ENCODE data around the gene ZNF607.
"Not testable (repeated sequence)": the region's sequence is repeated elsewhere in the genome, so short reads cannot be mapped to it uniquely, and the experiment has no call there.

The ZNF607 gene
- 6.5 to 12.1 reads per million in 2 experiments for total RNA-seq

DNA sequence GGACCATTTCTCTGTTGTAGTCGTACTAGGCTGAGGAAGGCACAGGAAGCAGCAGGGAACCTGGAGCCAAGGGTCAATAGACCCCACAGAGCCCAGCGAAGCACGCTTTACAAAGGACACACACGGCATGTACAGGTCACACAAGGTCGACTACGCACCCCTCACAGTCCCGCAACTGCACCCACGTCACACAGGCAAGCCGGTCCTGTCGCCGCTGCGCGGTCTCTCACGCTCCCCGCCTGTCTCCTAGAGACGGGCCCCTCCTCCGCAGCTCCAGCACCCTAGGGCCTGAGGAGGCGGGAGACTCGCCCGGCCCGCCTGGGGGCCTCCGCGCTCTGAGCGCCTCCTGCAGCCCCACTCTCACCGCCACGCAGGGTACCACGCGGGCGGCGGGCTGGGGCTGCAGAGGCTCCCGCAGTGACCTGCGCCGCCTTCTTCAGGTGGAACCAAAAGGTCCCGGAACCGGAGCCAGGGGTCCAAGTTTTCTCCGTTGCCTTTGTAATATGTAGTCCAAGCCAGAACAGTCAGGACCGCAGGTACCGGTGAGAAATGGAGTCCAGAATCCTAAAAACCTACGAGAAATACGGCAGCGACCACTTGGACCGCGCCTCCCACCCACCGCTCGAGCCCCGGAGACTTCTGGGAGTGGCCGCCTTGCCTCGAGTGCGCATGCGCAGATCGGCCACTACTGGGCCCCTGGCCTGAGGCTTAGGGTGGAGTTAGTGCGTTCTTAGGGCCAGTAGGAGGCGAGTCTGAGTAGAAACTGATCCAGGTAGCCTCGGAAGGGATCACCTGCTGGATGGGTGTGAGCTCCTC is at the start of gene ZNF607:
Gene ZNF607 (minus strand): TSS at position 651 of the 816 bp plus-strand sequence. CDS start 8,143 bp downstream, outside the sequence.
- DNase-seq (ENCODE audit: low read depth) = peak; percentile 56

GRCh38 chr19:37763488-37763887 is 43.9 kb upstream of the ZNF607 start:
- DNase-seq (ENCODE audit: low read depth) = no peak

GRCh38 chr19:37757683-37758082 is 38.1 kb upstream of the ZNF607 start:
- DNase-seq (ENCODE audit: low read depth) = not testable (repeated sequence)

GRCh38 chr19:37738371-37738770 is 18.8 kb upstream of the ZNF607 start:
- DNase-seq (ENCODE audit: low read depth) = no peak

GRCh38 chr19:37725181-37725580 is 5.6 kb upstream of the ZNF607 start:
- DNase-seq (ENCODE audit: low read depth) = no peak

GRCh38 chr19:37719927-37720265 is 335 bp upstream of the ZNF607 start:
- DNase-seq (ENCODE audit: low read depth) = no peak

DNA sequence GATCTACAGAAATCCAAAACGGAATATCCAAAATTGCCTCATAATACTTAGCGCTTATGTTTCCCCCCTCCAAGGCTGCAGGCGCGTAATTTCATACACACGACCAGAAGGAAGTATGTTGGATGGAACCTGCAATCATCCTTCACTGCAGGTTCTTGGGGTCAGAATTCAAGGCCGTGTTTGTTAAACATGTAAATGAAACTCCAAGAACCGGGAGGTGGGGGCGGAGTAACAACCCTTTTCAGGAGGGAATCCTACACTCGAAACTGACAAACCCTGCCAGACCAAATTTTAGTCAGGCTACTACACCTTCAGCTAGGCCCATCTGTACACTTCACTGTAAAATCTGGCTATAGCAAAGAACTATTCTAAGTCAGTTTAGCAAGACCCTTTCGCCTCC is 1.3 kb downstream of the ZNF607 start:
- no peak for DNase-seq (ENCODE audit: low read depth)

DNA sequence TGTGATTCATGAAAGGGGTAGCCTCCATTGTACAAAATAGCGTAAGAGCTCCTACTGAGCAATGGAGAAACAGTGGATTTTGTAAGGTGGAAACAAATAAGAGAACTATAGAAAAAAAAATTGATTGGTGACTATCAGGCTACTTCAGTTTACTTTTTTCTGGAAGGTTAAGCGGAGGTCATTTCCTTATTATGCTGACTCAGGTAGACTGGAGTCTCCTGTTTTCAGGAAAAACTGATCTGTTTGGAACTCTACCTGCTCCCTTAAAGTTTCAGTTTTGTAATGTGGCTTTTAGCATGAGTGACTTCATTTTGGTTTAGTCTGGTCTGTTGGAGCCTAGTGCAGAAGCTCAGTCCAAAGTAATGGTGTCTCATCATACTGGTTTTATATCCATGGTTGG is 3.4 kb downstream of the ZNF607 start:
- no peak for DNase-seq (ENCODE audit: low read depth)

DNA sequence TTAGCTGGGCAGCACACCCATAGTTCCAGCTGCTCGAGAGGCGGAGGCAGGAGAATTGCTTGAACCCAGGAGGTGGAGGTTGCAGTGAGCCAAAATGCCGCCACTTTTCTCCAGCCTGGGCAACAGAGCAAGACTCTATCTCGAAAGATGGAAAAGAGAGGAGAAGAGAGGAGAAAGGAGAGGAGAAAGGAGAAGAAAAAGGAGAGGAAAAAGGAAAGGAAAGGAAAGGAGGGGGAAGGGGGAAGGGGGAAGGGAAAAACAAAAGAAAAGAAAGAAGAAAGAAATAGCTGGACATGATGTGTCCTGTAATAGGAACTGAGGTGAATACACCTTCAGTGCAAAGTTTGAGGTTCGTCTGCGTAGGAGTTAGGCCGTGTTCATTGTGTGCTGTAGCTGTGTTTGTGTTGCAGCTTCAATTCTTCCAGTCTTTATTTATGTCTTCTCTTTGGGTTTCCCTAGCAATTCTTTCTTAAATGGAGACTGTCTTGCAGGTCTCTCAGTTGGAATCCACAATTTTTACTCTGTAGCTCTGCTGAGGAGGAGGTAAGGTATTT is 13.4 kb downstream of the ZNF607 start:
- DNase-seq (ENCODE audit: low read depth) = no peak

GRCh38 chr19:37699057-37699456 is 20.5 kb downstream of the ZNF607 start:
- DNase-seq (ENCODE audit: low read depth) = no peak

DNA sequence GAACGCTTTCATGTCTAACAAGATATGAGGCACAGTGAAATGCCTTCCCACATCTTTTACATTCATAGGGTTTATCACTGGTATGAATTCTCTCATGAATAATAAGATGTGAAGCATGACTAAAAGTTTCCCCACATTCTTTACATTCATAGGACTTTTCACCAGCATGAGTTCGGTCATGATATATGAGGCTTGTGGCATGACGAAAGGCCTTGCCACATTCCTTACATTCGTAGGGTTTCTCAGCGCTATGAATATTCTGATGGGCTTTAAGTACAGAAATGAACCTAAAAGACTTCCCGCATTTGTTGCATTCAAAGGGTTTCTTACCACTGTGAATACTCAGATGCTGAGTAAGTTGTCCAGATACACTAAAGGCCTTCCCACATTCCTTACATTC is 21.3 kb downstream of the ZNF607 start:
- DNase-seq (ENCODE audit: low read depth) = no peak

GRCh38 chr19:37695144-37695899 is 24.2 kb downstream of the ZNF607 start:
- no peak for DNase-seq (ENCODE audit: low read depth)

DNA sequence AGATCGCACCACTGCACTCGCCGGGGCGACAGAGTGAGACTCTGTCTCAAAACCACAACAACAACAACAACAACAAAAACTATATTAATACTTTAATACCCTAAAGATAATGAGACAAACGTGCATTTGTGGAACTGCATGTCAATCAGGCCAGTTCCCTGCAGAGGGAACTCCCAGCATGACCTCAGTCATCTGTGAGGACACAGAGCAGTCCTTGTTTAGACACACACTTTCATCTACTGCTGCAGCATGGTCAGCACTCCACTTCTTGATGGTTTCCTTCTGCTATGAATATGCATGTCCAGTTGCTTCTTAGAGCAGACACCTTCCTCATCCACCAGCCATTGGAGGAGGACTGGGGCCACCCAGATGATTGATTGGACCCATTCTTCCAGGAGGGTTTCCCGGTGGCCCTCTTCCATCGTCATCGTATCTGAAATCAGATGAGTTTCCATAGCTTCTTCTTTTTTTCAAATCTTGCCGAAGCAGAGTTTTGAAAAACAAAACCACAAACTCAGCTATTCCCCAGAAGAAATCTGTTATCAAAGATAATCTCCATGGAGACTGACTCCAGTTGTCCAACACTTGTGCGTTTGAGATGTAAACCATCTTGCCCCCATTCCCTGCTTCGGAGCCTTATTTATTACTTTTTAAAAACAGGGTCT is 26.5 kb downstream of the ZNF607 start:
- DNase-seq (ENCODE audit: low read depth) = no peak

DNA sequence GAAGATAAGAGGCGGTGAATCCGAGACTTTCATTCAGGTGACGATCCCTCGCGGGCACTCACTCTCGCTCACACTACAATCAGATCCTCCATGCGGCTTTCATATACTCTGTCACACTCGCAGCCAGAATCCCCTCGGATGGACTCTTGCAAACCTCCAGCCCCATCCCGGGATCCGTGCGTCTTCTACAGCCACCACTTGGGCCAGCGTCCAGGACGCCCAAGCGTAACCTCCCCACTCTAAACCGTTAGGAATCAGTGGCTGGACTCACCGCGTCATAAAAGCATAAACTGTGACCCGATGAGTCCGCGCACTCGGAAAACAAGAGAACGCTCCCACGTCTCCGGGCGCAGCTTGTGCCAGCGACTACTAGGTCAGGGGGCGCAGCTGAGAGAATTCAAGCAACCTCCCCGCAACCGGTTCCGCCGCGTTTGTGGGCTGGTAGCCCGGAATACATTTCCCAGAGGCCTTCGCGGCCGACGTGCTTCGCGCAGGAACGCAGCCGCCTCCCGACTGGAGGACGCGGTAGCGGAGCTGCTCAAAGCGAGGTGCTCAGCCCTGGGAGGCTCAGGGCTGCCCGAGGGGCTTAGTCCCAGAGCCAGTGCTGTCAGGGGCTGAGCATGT is 27.6 kb downstream of the ZNF607 start:
- peak; percentile 64 for DNase-seq (ENCODE audit: low read depth)

- DNase-seq (ENCODE audit: low read depth) = no peak
These were observed 36.0 kb downstream of the ZNF607 start for GRCh38 chr19:37683520-37683919.

DNA sequence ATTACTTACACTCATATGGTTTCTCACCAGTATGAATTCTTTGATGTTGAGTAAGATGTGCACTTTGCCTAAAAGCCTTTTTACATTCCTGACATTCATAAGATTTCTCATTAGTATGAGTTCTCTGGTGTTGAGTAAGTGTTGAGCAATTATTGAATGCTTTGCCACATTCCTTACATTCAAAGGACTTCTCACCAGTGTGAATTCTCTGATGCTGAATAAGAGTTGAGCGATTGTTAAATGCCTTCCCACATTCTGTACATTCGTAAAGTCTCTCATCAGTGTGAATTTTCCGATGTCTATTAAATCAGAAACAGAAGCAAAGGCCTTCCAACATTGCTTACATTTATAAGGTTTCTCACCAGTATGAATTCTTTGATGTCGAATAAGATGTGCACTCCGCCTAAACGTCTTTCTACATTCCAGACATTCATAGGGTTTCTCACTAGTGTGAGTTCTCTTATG is 50.1 kb downstream of the ZNF607 start:
- no peak for DNase-seq (ENCODE audit: low read depth)

GRCh38 chr19:37657157-37657556 is 62.4 kb downstream of the ZNF607 start:
- not testable (repeated sequence) for DNase-seq (ENCODE audit: low read depth)

GRCh38 chr19:37655689-37656371 is 63.7 kb downstream of the ZNF607 start:
- peak; percentile 78 for DNase-seq (ENCODE audit: low read depth)

DNA sequence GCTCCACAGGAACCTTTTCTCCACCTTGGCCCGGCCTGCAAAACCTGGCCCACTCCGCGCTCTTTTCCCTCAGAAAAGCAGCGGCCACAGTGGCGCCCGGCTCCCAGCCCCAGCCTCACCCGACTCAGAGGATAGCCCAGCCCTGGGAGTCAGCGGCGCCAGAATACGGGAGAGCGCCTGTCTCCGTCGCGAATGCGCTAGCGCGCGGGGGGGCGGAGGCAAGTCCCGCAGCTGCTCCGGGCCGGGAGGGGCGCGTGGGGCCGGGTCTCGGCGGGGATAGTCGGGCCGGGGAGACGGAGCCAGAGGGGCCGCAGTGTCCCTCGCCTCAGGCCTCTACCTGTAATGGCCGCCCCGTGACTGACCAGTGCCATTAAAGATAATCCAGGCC is 64.3 kb downstream of the ZNF607 start, which contains the start of gene ZFP30:
Gene ZFP30 (minus strand): TSS at position 165 of the 388 bp plus-strand sequence. CDS start 7,643 bp downstream, outside the sequence.
- peak; percentile 77 for DNase-seq (ENCODE audit: low read depth)

GRCh38 chr19:37654629-37655300 is 64.8 kb downstream of the ZNF607 start:
- no peak for DNase-seq (ENCODE audit: low read depth)

All from T follicular helper cell (primary cell).